Endometrial microvascular endothelial cells (primary cell): ENCODE measurements around the gene C4orf17. TPM values are rescaled to one million over a fixed set of nuclear protein-coding genes. Genes with fewer than 3 reads are reported as not detected.
"Not testable (repeated sequence)": the region's sequence is repeated elsewhere in the genome, so short reads cannot be mapped to it uniquely, and the experiment has no call there.

ENCODE experiments used
- in situ Hi-C: cut with HindIII; loops from 2 replicates; pipeline ENCODE4 v1.10.0; 2017; ENCODE audit warnings: low sequenced_read_pairs, low pct_unique_long_range_greater_than_20kb; ENCODE audit errors: inconsistent ontology term
- total RNA-seq: library from RNA; depleted of rRNA; stranded (reverse); fragments of >200 nt; gene quantifications from one replicate; pipeline ENCODE4 v1.2.3, GENCODE V29; 2015; ENCODE audit errors: inconsistent ontology term

C4orf17 gene
- total RNA-seq, result not detected

DNA sequence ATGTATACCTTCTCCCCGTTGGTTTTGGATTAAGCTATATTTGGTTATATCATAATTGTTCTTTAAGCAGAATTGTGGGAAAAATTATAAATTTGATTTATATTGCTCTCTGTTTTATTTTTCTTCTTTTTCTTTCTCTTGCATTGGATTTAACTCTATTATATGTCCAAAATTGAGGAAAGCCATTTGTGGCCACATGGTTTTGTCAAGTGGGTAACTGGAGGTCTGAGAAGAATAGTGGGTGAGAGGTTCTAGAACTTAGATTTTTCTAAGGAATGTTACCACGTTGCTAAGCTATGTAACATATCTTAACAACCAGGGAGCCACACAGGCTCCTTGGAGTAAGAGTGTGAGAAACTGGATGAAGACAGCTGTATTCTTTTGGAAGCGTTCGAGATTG, at the start of gene C4orf17:
C4orf17 (plus strand) TSS at position 301 of the 400 bp plus-strand sequence. CDS start 2,061 bp downstream, outside the sequence.
- in situ Hi-C loops, result no loop called here

DNA sequence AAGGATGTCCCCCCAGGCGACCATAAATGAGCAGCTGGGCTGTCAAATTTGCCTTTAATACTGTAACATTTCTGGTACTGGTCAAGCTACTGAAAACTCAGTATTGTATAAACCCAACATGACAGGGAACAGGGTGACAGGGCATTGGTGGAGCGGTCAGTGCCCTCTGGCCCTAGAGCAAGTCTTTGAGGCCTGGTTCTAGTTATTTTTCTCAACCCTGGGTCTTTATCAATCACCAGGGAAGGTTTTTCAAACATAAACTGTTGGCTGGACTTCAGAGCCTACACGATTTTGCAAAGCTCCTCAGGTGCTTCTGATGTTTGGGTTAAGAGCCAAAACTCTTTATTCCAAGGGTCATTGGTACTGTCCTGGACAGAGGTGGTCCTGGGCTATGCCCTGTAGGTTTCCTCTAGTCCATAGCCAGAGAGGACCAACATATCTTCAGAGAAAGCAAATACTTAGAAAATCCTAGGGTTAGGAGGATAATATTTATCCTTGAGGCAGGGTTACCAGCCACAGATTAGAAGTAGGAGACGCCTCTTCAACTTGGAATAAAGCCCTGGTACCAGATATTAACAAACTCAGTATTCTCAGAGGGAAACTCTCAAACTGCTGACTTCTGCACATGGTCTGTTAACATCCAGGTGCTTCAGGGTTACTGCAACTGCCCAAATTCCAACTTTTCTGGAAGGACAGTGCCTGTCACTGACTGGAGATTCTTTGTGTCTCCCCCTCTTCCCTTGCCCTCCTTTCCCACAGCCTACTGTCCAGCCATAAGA, 49.0 kb upstream of the C4orf17 start:
- in situ Hi-C loops, result no loop called here

DNA sequence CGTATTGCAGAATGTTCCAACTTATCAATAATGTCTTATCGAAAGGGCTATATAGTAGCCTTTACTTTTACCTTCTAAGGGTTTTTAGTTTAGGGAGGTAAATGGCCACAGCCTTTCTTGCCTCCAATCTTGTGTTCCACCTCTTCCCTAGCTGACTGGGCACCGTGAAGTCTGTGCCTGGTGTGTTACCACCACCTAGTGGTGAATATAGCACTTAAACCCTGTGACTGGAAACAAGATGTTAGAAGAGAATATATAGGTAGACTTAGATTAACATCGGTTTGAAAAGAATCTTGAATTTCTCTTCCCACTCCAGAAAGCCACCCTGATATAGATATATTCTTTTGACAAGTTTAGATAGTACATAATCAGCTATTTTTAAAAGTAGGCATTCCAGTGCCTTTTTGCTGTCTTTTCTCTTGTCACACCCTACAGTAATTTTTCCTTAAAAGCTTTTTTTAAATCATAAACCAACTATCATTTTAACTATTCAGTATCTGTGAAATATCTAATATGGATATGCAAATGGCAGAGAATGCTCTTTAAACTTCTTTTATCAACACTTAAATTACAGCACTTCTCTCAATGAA, 47.9 kb upstream of the C4orf17 start:
- in situ Hi-C loops, result no loop called here

DNA sequence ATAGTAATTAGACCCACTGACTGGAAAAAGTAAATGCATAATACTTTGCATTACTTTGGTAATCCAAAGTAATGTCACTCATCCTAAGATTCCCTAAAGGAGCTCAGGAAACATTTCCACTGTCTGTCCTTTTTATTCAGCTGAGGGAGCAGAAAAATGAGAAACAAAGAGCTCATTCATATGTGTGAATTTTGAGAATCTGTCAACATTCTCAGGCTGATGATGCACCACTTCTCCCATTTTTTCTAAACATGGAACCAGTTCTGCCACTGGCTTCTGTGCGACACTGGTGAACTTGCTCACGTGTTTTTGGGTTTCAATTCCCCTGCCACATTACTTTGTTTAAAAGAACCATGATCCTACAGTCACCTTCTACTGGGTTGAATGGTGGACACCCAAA, 47.3 kb upstream of the C4orf17 start:
- in situ Hi-C loops, result no loop called here

DNA sequence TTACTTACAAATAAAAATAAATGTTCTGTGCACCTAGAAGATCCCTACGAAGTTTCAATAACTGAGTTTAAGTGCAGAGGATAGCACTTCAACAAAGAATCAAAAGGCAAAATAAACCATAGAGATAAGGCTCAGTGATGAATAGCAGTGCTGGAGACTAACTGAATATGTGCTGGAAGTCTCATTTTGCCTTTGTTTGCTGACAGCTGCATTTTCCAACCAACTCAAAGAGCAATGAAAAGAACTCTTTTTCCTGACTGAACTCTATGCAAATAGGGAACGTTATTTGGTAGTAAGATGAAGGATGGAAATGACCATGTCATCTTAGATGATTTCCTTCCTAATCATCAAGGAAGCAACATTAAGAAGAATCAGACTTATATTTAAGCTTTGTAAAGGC, 42.9 kb upstream of the C4orf17 start:
- in situ Hi-C loops, result no loop called here

DNA sequence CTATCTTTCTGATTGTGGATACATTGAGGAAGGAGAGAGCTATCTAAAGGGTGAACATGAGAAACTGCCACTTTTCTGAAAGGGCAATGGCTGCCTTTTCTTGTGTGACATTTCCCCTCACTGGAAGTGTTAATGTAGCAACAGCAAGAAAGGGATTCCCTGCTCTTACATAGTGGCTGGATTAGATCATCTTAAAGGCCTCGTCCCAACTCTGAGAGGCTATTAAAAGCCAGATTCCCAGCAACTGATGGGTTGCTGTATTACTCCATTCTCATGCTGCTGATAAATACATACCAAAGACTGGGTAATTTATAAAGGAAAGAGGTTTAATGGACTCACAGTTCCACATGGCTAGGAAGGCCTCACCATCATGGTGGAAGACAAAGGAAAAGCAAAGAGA, 41.9 kb upstream of the C4orf17 start:
- in situ Hi-C loops, result no loop called here

DNA sequence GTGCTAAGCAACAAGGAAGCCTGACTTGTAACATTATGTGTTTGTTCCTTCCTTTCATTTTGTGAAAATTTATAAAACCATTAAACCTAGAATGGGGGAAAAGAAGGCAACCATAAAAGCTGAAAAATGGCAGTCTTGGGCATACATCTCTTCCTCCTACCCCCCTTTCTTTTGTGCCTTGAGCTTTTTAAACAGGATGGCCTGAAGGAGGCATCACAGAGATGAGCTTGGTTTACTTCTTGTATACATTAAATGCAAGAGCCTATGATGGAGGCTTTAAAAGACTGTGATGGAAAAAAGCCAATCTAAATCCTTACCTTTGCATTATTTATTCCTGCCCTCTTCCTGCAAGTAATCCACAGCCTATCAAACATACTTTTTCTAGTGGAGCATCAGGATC, 39.5 kb upstream of the C4orf17 start:
- in situ Hi-C loops, result no loop called here

DNA sequence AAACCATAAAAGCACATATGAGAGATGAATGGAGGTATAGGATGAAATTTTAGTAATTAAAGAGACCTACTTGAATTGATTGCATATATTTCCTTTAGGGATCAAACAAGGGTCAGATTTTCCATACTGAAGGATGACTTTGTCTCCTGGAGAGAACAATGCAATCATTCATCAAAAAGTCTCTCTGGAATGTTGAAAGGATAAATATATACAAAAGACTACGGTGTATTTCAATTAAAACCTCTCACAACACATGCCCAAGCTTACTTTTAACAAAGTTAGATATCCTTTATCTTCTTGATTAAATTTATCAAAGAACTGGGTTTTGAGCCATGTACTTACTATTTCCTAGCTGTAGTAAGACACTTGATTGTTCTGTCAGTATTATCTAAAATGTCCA, 38.9 kb upstream of the C4orf17 start:
- in situ Hi-C loops, result no loop called here

DNA sequence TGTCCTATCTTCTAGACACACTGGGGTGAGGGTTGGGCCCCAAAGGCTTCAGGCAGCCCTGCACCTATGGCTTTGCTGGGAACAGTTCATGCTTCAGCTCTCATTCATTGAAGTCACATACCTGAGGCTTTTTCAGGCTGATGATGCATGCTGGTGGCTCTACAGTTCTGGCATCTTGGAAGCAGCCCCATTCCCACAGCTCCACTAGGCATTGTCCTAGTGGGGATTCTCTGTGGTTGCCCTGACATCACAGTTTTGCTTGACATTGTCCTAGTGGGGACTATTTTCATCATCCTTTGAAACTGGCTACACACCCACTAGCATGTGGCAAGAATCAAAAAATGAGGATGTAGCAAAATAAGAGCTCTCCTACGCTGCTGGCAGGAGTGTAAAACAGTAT, 37.7 kb upstream of the C4orf17 start:
- in situ Hi-C loops, result no loop called here

DNA sequence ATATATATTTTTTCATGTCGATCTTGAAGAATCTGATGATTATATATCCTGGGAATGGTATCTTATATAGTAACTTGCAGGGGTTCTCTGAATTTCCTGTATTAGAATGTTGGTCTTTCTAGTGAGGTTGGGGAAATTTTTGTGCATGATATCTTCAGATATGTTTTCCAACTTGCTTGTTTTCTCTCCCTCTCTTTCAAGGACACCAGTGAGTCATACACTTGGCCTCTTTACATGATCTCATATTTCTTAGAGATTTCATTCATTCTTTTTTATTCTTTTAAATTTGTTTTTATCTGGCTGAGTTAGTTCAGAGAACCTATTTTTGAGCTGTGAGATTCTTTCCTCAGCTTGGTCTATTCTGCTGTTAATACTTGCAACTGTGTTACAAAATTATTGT, 27.2 kb upstream of the C4orf17 start:
- in situ Hi-C loops, result no loop called here

DNA sequence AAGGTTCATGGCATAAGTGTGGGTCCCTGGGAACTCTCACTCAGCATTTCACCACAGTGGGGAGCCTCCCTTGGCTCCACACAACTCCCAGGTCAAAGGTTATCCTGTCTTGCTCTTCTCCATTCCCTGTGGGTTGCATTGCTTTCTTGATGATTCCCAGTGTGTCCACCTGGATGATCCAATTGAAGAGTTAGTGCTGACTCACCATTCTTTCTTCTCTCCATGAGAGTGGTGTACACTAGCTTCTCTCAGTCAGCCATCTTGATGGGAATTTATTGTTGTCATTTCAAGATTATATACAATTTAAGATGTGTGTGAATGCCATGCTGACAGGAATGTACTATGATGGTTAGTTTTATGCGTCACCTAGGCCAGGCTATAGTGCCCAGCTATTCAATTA, 25.6 kb upstream of the C4orf17 start:
- in situ Hi-C loops, result no loop called here

DNA sequence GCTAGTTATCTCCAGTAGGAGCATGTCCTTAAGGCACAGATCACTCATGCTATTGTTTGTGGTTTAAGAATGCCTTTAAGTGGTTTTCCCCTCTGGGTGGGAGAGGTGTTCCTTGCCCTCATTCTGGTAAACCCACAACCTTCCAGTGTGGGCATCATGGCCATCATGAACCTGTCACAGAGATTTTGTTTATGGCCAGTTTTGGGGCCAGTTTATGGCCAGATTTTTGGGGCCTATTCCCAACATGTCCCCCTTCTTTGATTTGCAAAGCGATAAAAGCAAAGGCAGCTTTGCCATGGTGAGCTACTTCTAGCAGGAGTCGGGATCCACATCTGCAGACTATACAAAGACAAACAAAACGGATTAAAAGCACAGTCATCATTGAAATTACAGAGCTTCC, 24.2 kb upstream of the C4orf17 start:
- in situ Hi-C loops, result not testable (repeated sequence)

DNA sequence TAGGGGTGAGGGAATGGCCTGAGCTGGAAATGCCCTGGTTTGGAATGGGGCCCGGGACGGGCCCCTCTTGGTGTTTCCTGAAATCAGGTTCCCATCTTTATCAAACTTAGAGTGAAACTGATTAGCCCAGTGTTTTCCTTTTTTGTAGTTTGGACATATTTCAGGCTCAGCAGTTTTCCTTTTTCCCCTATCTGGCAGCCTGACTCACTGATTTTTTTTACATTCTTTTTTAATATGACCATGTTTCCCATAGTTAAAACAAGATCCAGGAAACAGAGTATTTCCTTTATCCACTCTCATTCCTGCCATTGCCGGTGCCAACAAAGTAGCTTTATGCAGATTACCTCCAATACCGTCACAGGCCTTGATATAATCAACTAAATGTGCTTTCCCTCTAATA, 20.5 kb upstream of the C4orf17 start:
- in situ Hi-C loops, result no loop called here

DNA sequence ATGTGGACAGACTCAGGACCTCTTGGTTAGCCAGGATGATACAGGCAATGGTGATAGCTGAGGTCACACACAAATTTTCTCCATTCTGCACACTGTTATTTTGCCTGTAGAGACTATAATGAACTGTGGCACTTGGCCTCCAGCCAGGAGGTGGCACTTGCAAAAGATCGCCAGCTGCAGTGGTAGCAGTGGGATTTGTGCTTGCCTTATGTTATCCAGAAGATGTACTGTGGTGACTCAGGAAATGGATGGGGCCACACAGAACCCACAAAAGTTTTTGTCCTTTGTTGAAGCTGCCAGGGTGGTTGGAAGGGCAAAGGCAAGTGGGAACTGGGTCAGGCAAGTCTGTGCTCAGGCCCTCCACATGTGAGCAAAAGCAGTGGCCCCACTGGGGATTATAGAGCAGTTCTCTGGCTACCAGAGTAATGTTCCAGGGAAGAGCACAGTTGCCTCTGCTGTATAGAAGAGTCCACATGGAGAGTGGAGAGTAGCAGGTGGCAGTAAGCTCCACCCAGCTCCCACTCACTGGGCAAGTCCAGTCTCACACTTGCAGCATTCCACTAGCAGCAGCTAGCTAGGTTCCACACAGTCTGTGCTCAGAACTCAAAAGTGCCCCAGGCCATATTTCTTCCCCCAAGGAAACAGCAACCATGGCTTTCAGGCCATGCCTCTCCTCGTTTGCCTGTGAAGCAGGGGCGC, 5.9 kb upstream of the C4orf17 start:
- in situ Hi-C loops, result no loop called here

DNA sequence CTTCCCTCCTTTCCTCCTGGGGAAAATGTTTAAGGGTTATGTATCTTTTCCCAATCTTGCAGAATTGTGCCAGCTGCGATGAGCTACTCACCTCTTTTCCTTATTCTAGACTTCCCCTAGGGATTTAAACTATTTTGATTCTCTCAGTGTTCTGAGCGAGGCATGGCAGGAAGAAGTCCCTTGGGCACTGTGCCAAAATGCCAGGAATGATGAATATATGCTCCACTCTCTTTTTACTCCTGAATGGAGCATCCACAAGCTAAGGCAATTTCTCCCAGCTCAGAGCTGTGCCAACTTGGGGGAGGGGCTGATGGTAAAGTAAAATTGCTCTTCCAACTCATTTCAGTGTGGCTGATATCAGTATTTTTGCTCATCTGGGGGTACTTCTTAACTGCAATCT, 4.0 kb upstream of the C4orf17 start:
- in situ Hi-C loops, result no loop called here

DNA sequence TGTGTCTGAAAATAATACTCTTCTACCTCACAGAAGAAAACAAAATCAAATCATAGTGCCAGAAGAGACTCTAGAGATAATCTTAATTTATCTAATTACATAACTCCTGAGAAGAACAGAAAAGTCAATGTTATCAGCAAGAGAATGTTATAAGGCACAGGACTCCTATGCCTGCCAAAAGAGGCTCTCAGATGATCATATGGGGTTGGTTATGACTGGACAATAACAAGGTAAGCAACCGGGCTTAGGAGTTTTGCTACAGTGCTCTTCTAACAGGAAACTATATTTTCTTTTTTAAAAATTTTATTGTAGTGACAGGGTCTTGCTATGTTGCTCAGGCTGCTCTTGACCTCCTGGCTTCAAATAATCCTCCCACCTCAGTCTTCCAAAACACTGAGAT, 3.5 kb upstream of the C4orf17 start:
- in situ Hi-C loops, result no loop called here

DNA sequence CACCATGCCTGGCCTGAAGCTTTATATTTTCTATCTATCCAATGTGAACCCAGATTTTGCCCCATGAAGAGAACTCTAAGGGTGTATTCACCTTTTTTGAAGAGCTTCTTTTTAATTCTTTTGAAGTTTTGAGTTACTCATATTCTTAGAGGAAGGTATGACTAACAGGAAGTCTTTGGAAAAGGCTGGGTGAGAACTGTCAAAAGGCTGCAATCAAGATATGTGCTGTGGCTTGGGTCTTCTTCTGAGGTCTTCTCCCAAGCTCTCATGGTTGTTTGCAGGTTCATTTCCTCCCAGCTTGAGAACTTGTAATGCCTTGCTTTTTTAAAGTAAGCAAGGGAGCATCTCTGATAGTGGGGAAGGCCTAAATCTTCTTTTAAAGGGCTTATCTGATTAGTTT, 3.1 kb upstream of the C4orf17 start:
- in situ Hi-C loops, result no loop called here

DNA sequence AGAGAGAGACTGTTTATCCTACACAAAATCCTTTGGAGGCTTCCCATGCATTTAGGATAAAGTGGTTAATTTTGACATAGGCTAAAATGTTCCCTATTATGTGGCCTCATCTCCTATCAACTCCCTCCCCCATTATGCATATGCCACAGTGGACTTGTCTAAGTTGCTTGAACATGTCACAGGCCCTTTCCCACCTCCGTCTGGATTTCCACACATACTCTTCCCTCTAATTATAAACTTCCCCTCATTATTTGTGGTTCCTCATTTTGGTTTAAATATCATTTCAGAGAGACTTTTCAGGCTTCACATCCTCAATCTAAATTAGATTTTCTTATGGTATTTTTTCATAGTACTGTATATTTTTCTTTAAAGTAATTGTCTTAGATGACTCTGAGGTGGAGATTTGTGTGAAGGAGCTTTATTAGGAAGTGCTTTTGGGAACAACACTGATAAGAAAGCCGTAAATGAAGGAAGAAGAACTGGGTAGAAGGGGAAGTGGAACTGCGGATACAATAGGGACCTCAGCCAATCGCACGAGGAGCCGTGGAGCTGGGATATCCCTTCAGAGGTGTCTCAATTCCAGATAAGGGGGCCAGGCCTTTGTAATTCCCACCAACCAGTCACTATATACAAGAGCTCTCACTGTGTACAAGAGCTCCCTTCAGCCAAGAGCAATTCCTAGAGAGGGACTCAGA, 7.9 kb downstream of the C4orf17 start:
- in situ Hi-C loops, result no loop called here

DNA sequence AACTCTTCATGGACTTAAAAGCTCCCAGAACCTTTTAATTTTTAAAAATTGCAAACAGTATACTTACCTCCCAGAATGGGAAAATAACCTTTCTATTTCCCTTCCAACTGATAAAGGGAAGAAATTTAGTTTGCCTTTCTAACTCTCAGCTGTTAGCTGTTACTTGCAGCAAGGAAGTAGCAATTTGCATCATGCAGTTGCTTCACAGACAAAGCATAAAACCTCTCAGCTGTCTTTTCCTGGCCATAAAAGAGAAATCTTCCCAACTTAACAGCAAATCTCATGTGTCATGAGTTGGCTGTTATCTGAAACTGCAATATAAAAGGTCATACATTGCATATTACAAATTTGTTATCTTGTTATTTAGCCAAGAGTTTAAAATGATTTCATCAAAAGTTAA, 18.4 kb downstream of the C4orf17 start:
- in situ Hi-C loops, result no loop called here

DNA sequence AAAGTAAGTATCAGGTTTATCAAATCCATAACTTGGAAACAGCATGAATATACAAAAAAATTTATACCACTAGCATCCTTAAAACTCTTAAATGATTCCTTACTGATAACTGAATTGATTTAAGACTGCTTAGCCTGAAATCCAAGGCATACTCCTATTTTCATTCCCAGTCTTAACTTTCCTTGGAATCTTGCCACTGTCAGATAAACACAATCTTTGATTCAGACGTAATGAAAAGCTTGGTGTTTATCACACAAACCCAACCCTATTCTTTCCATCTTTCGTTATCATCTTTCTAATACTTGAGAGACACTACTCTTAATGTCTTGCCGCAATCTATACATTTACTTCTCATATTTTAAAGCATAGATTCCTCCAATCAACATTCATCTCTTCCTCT, 19.1 kb downstream of the C4orf17 start:
- in situ Hi-C loops, result no loop called here
